HTR-8/SVneo (cell line): ENCODE data around the gene USO1.
"Not testable (repeated sequence)": the region's sequence is repeated elsewhere in the genome, so short reads cannot be mapped to it uniquely, and the experiment has no call there.

ENCODE experiments used
- DNase-seq: peaks from one replicate; pipeline ENCODE4 v3.0.0; 2011; ENCODE audit warnings: low spot score, mixed read lengths; ENCODE audit not compliant: insufficient read length
- FAIRE-seq: peaks from 2 replicates; lab custom pipeline; 2011; peaks lifted over from hg19 to GRCh38; lab: Jason Lieb, UNC

The USO1 gene

DNA sequence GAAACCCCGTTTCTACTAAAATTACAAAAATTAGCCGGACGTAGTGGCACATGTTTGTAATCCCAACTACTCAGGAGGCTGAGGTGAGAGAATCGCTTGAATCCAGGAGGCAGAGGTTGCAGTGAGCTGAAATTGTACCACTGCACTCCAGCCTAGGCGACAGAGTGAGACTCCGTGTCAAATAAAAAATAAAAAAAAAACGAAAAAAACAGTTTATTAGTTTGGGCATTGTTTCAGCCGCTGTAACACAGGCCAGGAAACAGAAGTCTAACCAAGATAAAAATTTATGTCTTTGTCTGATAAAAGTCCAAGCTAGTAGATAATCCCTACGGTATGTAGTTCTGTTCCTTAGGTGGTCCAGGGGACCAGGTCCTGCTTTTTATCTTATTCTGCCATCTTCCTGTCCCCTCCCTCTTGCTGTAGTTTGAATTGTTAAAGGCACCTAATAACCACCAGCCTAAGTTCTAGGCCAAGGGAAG lies 21.4 kb downstream of the USO1 start:
- FAIRE-seq (no peak), DNase-seq (no peak)

DNA sequence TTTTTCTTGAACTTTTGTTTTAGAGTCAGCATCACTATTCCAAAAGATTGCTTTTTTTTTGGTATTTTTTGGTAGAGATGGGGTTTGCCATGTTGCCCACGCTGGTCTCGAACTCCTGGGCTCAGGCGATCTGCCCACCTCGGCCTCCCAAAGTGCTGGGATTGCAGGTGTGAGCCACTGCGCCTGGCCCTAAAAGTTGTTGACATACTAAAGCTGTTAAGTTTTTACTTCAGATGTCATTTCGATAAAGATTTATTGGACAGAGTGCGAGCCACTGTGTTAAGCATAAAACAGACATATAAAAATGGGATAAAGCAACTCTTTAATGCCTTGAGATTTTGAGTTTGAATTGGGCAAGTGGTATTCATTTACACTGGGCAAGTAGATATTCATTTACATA lies 28.3 kb downstream of the USO1 start:
- no peak for DNase-seq
- FAIRE-seq = no peak

DNA sequence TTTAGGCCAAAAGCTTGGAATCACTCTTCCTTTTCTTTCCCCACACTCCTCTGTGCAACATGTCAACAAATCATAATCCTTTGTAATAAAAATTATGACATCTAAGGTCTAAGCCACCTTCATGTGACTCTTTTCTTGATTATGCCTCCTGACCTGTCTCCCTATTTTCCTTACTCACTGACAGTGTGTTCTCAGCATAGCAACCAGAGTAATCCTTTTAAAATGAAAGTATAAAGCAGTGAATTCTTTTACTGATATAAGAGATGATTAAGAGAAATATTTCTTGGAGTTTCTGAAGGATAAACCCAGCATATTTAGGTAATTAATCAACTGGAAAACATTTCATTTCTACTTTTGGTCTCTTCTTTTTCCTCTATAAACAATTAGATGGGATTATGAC lies 44.7 kb downstream of the USO1 start:
- FAIRE-seq = no peak

DNA sequence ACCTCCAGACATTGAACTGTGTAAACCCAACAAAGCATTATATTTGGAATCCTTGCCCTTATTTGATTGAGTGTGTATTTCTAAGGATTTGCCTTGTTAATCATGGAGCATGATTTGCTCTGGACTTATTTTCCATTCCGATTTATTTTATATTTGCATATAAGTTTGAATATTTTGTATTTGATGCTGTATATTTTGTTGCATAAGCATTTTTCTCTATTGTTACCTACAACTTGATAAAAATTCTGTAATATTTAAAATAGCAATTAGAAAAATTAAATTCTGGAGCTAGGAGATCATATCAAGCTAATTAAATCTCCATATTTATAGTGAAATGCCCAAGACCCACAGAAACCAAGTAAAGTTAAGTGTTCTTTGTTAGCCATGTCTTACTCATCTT lies 47.2 kb downstream of the USO1 start:
- no peak for FAIRE-seq
- no peak for DNase-seq

More for the DNA sequence above, 44.7 kb downstream of the USO1 start:
- DNase-seq = no peak

DNA sequence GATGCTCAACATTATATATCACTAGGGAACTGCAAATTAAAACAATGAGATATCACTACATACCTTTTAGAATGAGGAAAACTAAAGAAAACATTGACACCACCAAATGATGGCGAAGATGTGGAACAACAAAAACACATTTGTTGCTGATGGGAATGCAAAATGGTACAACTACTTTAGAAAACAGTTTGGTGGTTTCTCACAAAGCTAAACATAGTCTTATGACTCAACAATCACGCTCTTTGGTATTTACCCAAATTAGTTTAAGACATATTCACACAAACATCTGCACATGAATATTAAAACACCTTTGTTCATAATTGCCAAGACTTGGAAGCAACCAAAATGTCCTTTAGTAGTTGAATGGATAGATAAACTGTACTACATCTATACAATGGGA lies 53.2 kb downstream of the USO1 start:
- DNase-seq = no peak
- FAIRE-seq = no peak

DNA sequence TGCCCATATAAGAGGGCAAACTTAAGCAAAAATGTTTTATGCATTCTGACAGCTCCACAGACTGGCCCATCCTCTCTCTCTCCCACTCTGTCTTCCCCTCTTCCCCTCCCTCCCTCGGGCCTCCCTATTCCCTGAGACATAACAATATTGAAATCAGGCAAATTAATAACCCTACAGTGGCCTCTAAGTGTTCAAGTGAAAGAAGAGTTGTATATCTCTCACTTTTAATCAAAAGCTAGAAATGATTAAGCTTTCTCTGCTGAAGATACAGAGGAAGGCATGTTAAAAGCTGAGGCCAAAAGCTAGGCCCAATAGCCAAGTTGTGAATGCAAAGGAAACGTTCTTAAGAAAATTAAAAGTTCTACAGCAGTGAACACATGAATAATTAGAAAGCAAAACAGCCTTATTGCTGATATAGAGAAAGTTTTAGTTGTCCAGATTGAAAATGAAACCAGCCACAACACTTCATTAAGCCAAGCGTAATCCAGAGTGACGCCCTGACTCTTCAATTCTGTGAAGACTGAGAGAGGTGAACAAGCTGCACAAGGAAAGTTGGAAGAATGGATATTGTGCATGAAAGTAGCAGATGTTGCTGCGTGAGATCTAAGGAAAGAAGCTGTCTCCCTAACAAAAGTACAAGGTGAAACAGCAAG lies 54.9 kb downstream of the USO1 start:
- DNase-seq = no peak
- FAIRE-seq = no peak

DNA sequence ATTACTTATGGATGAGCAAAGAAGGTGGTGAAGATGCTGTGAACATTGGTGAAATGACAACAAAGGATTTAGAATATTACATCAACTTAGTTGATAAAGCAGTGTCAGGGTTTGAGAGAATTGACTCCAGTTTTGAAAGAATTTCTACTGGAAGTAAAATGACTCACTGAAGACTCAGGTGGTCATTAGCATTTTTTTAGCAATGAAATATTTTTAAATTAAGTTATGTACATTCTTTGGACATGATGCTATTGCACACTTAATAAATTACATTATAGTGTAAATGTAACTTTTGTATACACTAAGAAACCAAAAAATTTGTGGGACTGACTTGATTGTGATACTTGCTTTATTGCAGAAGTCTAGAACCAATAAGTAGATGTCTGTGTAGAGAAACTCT lies 56.9 kb downstream of the USO1 start:
- no peak for FAIRE-seq
- DNase-seq = no peak

DNA sequence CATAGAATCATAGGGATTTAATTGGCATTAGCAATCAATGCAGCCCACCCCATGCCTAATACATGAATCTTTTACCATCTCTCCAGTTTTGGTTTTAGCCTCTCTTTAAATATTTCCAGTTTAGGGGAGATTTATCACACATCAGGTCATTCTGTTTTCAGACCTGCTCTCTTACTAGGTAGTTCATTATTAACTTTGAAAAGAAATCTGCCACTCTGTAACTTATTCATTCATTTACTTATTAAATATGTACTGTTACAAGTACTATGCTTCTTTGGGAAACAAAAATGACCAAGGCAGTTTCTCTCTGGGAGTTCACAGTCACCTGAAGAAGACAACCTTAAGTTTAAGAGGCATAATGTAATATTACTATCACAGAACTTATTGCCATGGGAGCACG lies 62.1 kb downstream of the USO1 start:
- DNase-seq (no peak), FAIRE-seq (no peak)

DNA sequence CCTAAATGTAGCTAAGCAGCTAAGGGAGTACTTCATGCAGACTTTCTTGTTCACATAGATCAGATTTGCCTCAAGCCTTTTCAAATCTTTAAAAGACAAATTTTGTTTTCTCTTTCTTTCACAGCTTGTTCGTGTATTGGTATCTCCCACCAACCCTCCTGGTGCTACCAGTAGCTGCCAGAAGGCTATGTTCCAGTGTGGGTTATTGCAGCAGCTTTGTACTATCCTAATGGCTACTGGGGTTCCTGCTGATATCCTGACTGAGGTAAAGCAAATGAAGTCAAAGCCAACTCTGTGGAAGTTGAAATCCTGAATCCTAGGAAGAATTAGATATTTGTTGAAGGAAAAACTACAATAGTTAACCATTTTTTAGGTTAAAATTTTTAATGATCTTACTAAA lies 62.6 kb downstream of the USO1 start:
- no peak for DNase-seq
- no peak for FAIRE-seq

DNA sequence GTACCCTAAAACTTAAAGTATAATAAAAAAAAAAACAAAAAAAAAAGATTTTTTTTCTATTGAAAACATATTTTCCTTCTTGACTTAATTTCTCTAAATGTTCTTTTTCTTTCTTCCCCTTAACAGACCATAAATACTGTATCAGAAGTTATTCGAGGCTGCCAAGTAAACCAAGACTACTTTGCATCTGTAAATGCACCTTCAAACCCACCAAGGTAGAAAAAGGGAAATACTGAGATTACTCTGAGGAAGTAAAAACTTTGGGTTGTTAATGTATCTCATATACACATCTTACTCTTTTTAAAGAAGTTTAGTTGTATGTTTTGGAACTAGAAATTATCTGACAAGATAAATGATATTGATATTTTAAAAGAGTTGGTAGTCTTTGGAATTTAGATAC lies 65.6 kb downstream of the USO1 start:
- FAIRE-seq = no peak

DNA sequence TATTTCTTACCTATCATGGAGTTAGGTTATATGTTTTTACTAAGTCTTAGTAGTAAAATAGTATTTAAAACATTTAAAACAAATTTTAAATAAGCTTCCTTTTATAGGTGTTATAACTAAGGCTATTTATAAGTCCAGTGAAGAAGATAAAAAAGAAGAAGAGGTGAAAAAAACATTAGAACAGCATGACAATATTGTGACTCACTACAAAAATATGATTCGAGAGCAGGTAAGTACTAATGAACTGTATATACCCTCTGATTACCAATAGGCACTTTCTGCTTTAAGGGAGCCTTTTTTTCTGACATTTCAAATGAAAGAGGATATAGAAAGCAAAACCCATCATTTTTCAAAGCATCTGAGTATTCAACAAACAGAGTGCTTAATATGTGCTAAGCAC lies 76.6 kb downstream of the USO1 start:
- DNase-seq (peak; percentile 3), FAIRE-seq (no peak)

More for the DNA sequence above, 65.6 kb downstream of the USO1 start:
- DNase-seq = no peak

DNA sequence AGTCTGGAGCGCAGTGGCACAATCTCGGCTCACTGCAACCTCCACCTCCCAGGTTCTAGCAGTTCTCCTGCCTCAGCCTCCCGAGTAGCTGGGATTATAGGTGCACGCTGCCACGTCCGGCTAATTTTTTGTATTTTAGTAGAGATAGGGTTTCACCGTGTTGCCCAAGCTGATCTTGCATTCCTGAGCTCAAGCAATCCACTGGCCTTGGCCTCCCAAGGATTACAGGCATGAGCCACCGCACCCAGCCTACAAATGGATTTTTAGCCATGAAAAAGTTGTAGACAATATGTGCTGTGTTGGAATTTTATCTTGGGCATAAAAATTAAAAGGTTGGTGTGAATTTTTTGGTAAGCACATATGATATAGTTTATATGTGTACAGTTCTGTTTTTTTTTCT lies 81.7 kb downstream of the USO1 start:
- FAIRE-seq, DNase-seq: not testable (repeated sequence)

DNA sequence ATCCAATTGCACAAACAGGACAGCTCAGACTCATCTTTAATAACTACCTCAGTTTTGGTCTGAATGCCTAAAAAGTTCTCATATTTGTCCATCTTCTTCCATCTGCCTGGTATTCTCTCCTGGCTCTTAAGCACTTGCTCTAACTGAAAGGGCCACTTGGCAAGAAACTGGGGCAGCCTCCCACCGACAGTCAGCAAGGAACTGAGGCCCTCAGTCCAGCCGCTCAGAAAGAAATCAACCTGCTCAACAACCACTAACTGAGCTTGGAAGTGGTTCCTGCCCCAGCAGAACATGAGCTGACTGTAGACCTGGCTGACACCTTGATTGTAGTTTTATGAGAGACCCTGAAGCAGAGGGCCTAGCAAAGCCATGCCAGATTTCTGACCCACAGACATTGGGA lies 93.5 kb downstream of the USO1 start:
- no peak for DNase-seq
- no peak for FAIRE-seq

DNA sequence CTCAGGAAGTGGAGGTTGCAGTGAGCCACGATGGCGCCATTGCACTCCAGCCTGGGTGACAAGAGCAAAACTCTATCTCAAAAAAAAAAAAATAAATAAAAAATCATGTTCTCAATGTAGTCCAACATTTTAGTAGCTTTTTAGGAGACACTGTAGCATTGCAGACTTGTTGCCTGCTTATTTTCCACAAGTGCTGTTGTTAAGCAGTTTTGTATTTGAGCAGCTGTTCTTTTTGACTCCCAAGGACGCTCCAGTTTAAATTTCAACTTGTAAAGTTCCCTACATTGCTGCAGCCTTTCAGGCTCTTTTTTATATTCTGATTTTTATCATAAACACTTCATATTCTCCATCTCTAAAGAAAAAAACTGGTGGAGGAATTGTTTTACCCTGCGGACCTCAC lies 94.7 kb downstream of the USO1 start:
- FAIRE-seq (no peak), DNase-seq (no peak)

DNA sequence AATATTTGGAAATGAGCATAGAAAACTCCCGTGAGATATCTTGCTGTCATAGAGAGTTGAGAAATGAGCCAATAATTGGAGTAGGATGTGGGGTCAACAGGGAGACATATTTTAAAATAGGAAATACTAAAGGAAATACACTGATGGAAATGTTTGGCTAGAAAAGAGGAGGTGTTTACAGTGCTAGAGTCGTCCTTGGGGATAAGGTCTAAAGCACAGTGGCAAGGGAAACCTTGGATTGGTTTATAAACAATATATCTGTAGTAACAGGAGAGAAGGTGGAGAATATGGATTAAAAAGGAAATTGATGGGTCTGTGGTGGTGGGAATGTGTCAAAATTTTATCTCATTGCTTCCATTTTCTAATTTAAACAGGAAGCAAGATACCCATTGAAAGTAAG lies 95.8 kb downstream of the USO1 start:
- FAIRE-seq (no peak), DNase-seq (no peak)

DNA sequence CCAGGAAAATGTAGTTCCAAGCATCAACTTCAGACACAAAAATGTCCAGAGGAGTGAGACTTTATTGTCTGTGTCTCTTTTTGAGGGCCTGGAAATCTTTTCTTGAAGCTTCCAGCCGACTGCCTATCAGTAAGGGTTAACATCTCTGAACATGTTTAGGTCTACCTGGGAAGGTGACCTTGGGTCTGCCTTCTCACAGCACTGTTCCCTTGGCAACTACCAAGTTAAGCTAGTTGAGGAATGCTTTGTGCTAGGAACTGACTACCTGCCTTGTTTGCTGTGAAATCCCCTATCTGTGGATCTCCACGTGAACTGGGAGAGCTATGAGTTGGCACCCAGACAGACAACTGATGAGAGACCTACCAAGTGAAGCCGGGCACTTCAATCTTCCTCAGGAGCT lies 96.3 kb downstream of the USO1 start:
- DNase-seq = no peak
- no peak for FAIRE-seq

DNA sequence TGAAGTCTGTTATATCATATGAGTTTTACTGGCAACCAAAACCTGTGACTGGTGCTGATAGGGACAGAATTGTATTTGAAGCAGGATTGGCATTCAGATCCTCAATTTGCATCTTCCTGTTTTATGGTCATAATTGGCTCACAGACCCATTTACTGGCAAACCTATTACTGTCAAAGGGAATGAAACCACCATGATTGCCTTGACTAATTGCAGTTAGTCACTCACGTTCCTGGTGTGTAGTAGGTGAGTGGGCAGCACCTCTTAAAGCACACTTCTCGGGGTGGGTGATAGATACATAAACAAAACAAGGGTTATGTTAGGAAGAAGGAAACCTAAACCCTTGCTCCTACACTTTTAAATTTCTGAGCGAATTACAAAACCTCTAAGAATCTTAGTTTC lies 96.8 kb downstream of the USO1 start:
- no peak for FAIRE-seq

DNA sequence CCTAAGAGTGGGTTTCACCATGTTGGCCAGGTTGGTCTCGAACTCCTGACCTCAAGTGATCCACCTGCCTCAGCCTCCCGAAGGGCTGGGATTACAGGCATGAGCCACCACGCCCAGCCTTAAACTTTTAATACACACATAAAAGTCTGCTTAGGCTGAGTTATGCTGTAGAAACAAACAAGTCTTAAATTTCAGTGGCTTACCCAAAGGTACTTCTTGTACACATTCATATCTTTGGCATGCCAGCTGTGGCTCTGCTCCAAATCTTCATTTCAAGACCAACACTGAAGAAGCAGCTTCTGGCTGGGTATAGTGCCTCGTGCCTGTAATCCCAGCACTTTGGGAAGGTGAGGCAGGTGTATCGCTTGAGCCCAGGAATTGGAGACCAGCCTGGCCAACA lies 97.6 kb downstream of the USO1 start:
- DNase-seq (no peak), FAIRE-seq (no peak)

More for the DNA sequence above, 96.8 kb downstream of the USO1 start:
- DNase-seq = no peak

DNA sequence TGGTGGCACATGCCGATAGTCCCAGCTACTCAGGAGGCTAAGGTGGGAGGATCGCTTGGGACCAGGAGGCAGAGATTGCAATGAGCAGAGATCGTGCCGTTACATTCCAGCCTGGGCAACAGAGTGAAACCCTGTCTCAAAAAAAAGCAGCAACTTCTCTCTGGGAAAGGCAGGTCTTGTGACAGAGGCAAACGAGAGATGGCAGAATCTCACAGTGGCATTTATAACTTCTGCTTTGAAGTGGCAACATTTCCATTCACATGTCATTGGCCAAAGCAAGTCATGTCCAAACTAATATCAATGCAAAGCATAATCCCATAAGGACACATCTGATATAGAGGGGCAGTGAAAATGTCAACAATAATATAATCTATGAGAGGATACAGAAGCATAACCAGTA lies 98.0 kb downstream of the USO1 start:
- FAIRE-seq = no peak

DNA sequence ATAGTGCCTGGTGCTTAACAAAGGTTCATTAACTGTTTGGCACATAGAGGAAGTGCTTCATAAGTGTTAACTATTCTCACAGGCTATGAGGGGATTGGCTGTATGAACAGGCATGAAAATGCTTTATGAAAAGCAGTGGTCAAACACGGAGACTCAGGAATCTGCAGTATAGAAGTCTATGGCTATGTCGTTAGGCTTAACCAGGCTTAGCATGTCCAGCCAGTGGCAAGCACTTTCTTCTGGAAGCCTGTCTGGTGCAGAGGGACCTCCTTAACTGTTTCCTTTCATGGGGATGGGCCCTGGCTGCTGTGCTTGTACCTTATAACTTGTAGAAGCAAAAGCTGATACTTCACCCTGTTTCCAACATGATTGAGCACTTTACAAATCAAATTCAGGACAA lies 99.4 kb downstream of the USO1 start:
- DNase-seq (no peak), FAIRE-seq (no peak)

More for the DNA sequence above, 98.0 kb downstream of the USO1 start:
- no peak for DNase-seq

DNA sequence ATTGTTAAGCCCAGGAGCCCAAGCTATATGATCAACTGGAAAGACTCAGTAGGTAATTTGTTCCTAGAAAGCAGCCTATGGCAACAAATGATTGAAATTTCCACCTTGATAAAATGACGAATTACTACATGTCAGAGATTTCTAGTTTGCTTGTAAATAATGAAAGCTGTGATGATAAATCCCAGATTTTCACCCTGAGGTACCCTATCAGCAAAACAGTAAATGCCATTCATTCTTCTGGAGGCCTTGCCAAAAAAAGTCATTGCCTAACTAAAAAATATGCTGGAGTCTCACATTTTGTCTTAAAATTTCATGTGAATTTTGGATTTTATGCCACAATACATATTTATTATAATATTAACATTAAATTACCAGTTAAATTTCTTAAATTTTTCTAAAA lies 106.5 kb downstream of the USO1 start:
- DNase-seq = no peak
- FAIRE-seq = no peak

DNA sequence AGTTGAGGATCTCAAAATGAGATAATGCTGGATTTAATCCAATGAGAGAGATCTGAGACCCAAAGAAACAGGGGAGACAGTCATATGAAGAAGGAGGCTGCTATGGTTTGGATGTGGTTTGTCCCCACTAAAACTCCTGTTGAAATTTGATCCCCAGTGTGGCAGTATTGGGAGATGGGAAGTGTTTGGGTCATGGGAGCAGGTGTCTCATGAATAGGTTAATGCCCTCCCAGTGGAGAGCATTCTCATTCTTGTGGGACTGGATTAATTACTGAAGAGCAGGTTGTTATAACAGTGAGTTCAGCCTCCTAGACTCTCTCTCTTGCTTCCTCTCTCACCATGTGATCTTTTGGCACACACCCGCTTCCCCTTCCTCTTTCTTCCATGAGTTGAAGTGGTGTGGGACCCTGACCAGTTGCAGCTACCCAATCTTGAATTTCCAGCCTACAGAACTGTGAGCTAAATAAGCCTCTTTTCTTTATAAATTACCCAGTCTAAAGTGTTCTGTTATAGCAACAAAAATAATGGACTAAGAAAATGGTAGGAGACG lies 107.6 kb downstream of the USO1 start:
- DNase-seq (no peak), FAIRE-seq (no peak)
